Parathyroid adenoma (tissue), 2 donors: Measurements from ENCODE around the gene IDUA.

Source experiments
- H2AFZ ChIP-seq: fragments of 300-600 bp; sonication (generic); one replicate; pipeline ENCODE4 v1.7.0; 2017; ENCODE audit warnings: antibody characterized with exemption, mild to moderate bottlenecking
- H3K27ac ChIP-seq: fragments of 300-600 bp; sonication (generic); one replicate; pipeline ENCODE4 v1.7.0; 2017
- H3K27me3 ChIP-seq: fragments of 300-600 bp; sonication (generic); one replicate; pipeline ENCODE4 v1.7.0; 2017; ENCODE audit warnings: low read length; ENCODE audit not compliant: control insufficient read depth, insufficient read depth
- H3K36me3 ChIP-seq: fragments of 300-600 bp; sonication (generic); one replicate; pipeline ENCODE4 v1.7.0; 2017; ENCODE audit warnings: low read length; ENCODE audit not compliant: control insufficient read depth, insufficient read depth
- H3K4me1 ChIP-seq: fragments of 300-600 bp; sonication (generic); one replicate; pipeline ENCODE4 v1.7.0; 2017; ENCODE audit warnings: control low read depth
- H3K4me2 ChIP-seq: fragments of 300-600 bp; sonication (generic); one replicate; pipeline ENCODE4 v1.7.0; 2017; ENCODE audit warnings: low read length
- H3K4me3 ChIP-seq: fragments of 300-600 bp; sonication (generic); one replicate; pipeline ENCODE4 v1.7.0; 2017; ENCODE audit warnings: low read depth, low read length
- H3K79me2 ChIP-seq: fragments of 300-600 bp; sonication (generic); one replicate; pipeline ENCODE4 v1.7.0; 2017; ENCODE audit warnings: control low read depth
- H3K9ac ChIP-seq: fragments of 300-600 bp; sonication (generic); one replicate; pipeline ENCODE4 v1.7.0; 2017; ENCODE audit warnings: mild to moderate bottlenecking
- H3K9me3 ChIP-seq: fragments of 300-600 bp; sonication (generic); one replicate; pipeline ENCODE4 v1.7.0; 2017; ENCODE audit warnings: low read length; ENCODE audit not compliant: control insufficient read depth
- CTCF ChIP-seq: fragments of 300-600 bp; sonication (generic); IDR thresholded peaks from one replicate; pipeline ENCODE4 v1.7.0; 2017; ENCODE audit warnings: antibody characterized with exemption, mild to moderate bottlenecking
- donor health status: primary hyperparathyroidism.

Gene IDUA

GRCh38 chr4:1026115-1026514 is 39.3 kb downstream of the IDUA start:
- no peaks in the 10 kb centered on the region for H3K4me1 ChIP-seq

GRCh38 chr4:1027219-1027914 is 40.5 kb downstream of the IDUA start:
- no peak overlapping the region for H3K4me2 ChIP-seq
- H3K4me3 ChIP-seq = no peak overlapping the region
- no peak overlapping the region for H3K27ac ChIP-seq
- H3K9ac ChIP-seq = no peak overlapping the region
- no peaks in the 10 kb centered on the region for H3K27me3 ChIP-seq
- H3K36me3 ChIP-seq = no peaks in the 10 kb centered on the region
- TF ChIP-seq CTCF = no peak
- no peak overlapping the region for H2AFZ ChIP-seq
- no peaks in the 10 kb centered on the region for H3K79me2 ChIP-seq
- no peaks in the 10 kb centered on the region for H3K4me1 ChIP-seq
- no peaks in the 10 kb centered on the region for H3K9me3 ChIP-seq

More at GRCh38 chr4:1026115-1026514, 39.3 kb downstream of the IDUA start:
- Histone ChIP-seq H3K9ac (no peak overlapping the region), H3K27ac (no peak overlapping the region), H3K9me3 (no peaks in the 10 kb centered on the region), H3K79me2 (no peaks in the 10 kb centered on the region), H2AFZ (no peak overlapping the region), H3K36me3 (no peaks in the 10 kb centered on the region), H3K4me3 (no peak overlapping the region), H3K4me2 (no peak overlapping the region), H3K27me3 (no peaks in the 10 kb centered on the region)
- TF ChIP-seq CTCF = no peak

- Histone ChIP-seq H3K36me3 (no peaks in the 10 kb centered on the region), H3K79me2 (no peaks in the 10 kb centered on the region), H3K4me2 (no peak overlapping the region), H2AFZ (no peak overlapping the region), H3K4me1 (no peaks in the 10 kb centered on the region), H3K27me3 (no peaks in the 10 kb centered on the region), H3K9me3 (no peaks in the 10 kb centered on the region), H3K27ac (no peak overlapping the region), H3K4me3 (no peak overlapping the region), H3K9ac (no peak overlapping the region)
- no peak for TF ChIP-seq CTCF
Measured at GRCh38 chr4:1027915-1028238, 41.0 kb downstream of the IDUA start.

GRCh38 chr4:1028574-1029220 is 41.9 kb downstream of the IDUA start:
- no peak overlapping the region for H3K4me3 ChIP-seq
- no peak overlapping the region for H2AFZ ChIP-seq
- H3K4me1 ChIP-seq = no peaks in the 10 kb centered on the region
- no peaks in the 10 kb centered on the region for H3K9me3 ChIP-seq
- no peak overlapping the region for H3K4me2 ChIP-seq
- no peak for TF ChIP-seq CTCF
- H3K36me3 ChIP-seq = no peaks in the 10 kb centered on the region
- no peaks in the 10 kb centered on the region for H3K79me2 ChIP-seq
- H3K9ac ChIP-seq = no peak overlapping the region
- no peak overlapping the region for H3K27ac ChIP-seq
- no peaks in the 10 kb centered on the region for H3K27me3 ChIP-seq

- Histone ChIP-seq H3K9ac (no peak overlapping the region), H3K79me2 (no peaks in the 10 kb centered on the region), H3K4me3 (no peak overlapping the region), H3K4me2 (no peak overlapping the region), H3K4me1 (no peaks in the 10 kb centered on the region), H3K27ac (no peak overlapping the region), H3K36me3 (no peaks in the 10 kb centered on the region), H3K9me3 (no peaks in the 10 kb centered on the region), H2AFZ (no peak overlapping the region), H3K27me3 (no peaks in the 10 kb centered on the region)
- TF ChIP-seq CTCF = no peak
Measured at GRCh38 chr4:1029529-1029928, 42.7 kb downstream of the IDUA start.
